ENCODE results near the gene CHRNA4.

GRCh38 chr20:63321148-63321831 is 39.9 kb downstream of the CHRNA4 start:
- TF ChIP-seq CTCF (CRISPR knock-in tag; IDR thresholded peaks at IDR 0.05) (no peak), SIN3A (IDR thresholded peaks at IDR 0.05; ENCODE audit: borderline replicate concordance, low read depth, low read length) (no peak), PHF20 (CRISPR knock-in tag; IDR thresholded peaks at IDR 0.05) (no peak), IRF2 (CRISPR knock-in tag; IDR thresholded peaks at IDR 0.05) (no peak), HES4 (CRISPR knock-in tag; IDR thresholded peaks at IDR 0.05; ENCODE audit: borderline replicate concordance) (no peak), MXD1 (CRISPR knock-in tag; IDR thresholded peaks at IDR 0.05) (no peak), RAD51 (IDR thresholded peaks at IDR 0.05; ENCODE audit: borderline replicate concordance) (no peak)
